A549 (cell line): ENCODE results near the gene SIK3. TPM values are rescaled to one million over a fixed set of nuclear protein-coding genes. Genes with fewer than 3 reads are reported as not detected.

Source experiments
- ATAC-seq, 2 experiments: fragments of 200-7000 bp in 1 of 2; fragments of >200 bp in 1 of 2; cut with Nextera tagmentation in 1 of 2; cut with Tn5 transposase in 1 of 2; 3 replicates each; pipeline versions ENCODE4 v1.8.0 to v1.9.1; 2018 to 2020; ENCODE audit warnings: mild to moderate bottlenecking in 1 of 2, moderate library complexity in 1 of 2
- CTCF ChIA-PET: fragments of 300-600 bp; sonication (Branson Sonifier 250); formaldehyde crosslinking; extraction: SDS; loops from one replicate; lab custom pipeline; 2021; ENCODE audit warnings: antibody characterized with exemption, inconsistent platforms; lab: Yijun Ruan, JAX
- POLR2A ChIA-PET: fragments of 350-600 bp; formaldehyde crosslinking; extraction: SDS; loops from one replicate; lab custom pipeline; 2021; ENCODE audit warnings: antibody characterized with exemption, inconsistent platforms; lab: Yijun Ruan, JAX
- DNase-seq, 2 experiments: peaks; one replicate each; pipeline versions ENCODE4 v3.0.0 to v3.0.0-alpha.2; 2011 to 2016; ENCODE audit warnings: low read depth in 1 of 2, low spot score in 1 of 2
- FAIRE-seq: peaks from 2 replicates; lab custom pipeline; 2011; peaks lifted over from hg19 to GRCh38; lab: Jason Lieb, UNC
- H3K27ac ChIP-seq, 2 experiments: fragments of >200 bp; sonication (Bioruptor Twin); formaldehyde crosslinking; 3 replicates each; pipeline ENCODE4 v1.5.1; 2016 to 2017
- H3K4me1 ChIP-seq: fragments of >200 bp; sonication (Bioruptor Twin); formaldehyde crosslinking; 3 replicates; pipeline ENCODE4 v1.6.1; 2016
- H3K4me2 ChIP-seq: fragments of >200 bp; sonication (Bioruptor Twin); formaldehyde crosslinking; 3 replicates; pipeline ENCODE4 v1.6.1; 2016
- H3K4me3 ChIP-seq: fragments of >200 bp; sonication (Bioruptor Twin); formaldehyde crosslinking; 3 replicates; pipeline ENCODE4 v1.5.1; 2016
- H3K9me3 ChIP-seq: fragments of >200 bp; sonication (Bioruptor Twin); formaldehyde crosslinking; 3 replicates; pipeline ENCODE4 v1.6.1; 2016
- BCL3 ChIP-seq: fragments of >200 bp; sonication (Bioruptor Twin); formaldehyde crosslinking; IDR thresholded peaks from 3 replicates; pipeline ENCODE4 v1.6.1; 2016
- BHLHE40 ChIP-seq: IDR thresholded peaks from 2 replicates; pipeline ENCODE4 v1.6.1; 2012; ENCODE audit warnings: low read depth, low read length, inconsistent platforms
- CHD2 ChIP-seq: fragments of 150-350 bp; IDR thresholded peaks from 2 replicates; pipeline ENCODE4 v1.6.1; 2014; ENCODE audit warnings: low read length; ENCODE audit not compliant: partially characterized antibody
- EHMT2 ChIP-seq: fragments of 200-600 bp; sonication (generic); IDR thresholded peaks from 2 replicates; pipeline ENCODE4 v1.6.1; 2016; ENCODE audit warnings: antibody characterized with exemption, low read depth, mild to moderate bottlenecking, moderate library complexity
- FOXS1 ChIP-seq: fragments of 250-450 bp; sonication (Bioruptor Pico); IDR thresholded peaks from 2 replicates; pipeline ENCODE4 v1.5.0; 2020; ENCODE audit warnings: mild to moderate bottlenecking, moderate library complexity
- HMGXB4 ChIP-seq: fragments of 250-450 bp; sonication (Bioruptor Pico); IDR thresholded peaks from 2 replicates; pipeline ENCODE4 v1.5.0; 2021; ENCODE audit warnings: mild to moderate bottlenecking, moderate library complexity, borderline replicate concordance
- HOXA7 ChIP-seq: fragments of 250-450 bp; sonication (Bioruptor Pico); IDR thresholded peaks from 2 replicates; pipeline ENCODE4 v1.5.0; 2020; ENCODE audit warnings: mild to moderate bottlenecking, moderate library complexity
- HOXB5 ChIP-seq: fragments of 250-450 bp; sonication (Bioruptor Pico); IDR thresholded peaks from 2 replicates; pipeline ENCODE4 v1.5.0; 2020; ENCODE audit warnings: mild to moderate bottlenecking, moderate library complexity
- MAZ ChIP-seq: fragments of 150-350 bp; IDR thresholded peaks from 2 replicates; pipeline ENCODE4 v1.6.1; 2014; ENCODE audit warnings: antibody characterized with exemption, low read depth, low read length, borderline replicate concordance
- NFE2L2 ChIP-seq: fragments of 150-350 bp; conservative IDR thresholded peaks from 2 replicates; pipeline ENCODE4 v1.6.1; 2014; ENCODE audit warnings: low read length
- NPAS2 ChIP-seq: fragments of 250-450 bp; sonication (Bioruptor Pico); IDR thresholded peaks from 2 replicates; pipeline ENCODE4 v1.8.0; 2022; ENCODE audit warnings: mild to moderate bottlenecking, moderate library complexity, borderline replicate concordance
- POLR2A ChIP-seq: IDR thresholded peaks from 2 replicates; pipeline ENCODE4 v1.6.1; 2012; ENCODE audit warnings: mild to moderate bottlenecking, low read length
- RAD21 ChIP-seq, 2 experiments: fragments of >200 bp in 1 of 2; sonication (Bioruptor Twin) in 1 of 2; formaldehyde crosslinking in 1 of 2; IDR thresholded peaks in 1 of 2; conservative IDR thresholded peaks in 1 of 2; 2 replicates in 1 of 2; 3 replicates in 1 of 2; pipeline ENCODE4 v1.6.1; 2012 to 2018; ENCODE audit warnings: inconsistent platforms in 1 of 2
- SREBF2 ChIP-seq: fragments of 450-650 bp; IDR thresholded peaks from 2 replicates; pipeline ENCODE4 v1.6.1; 2014; ENCODE audit warnings: mild to moderate bottlenecking, moderate library complexity
- TP53 ChIP-seq: fragments of 250-450 bp; sonication (Bioruptor Pico); IDR thresholded peaks from 2 replicates; pipeline ENCODE4 v1.5.0; 2021; ENCODE audit warnings: mild to moderate bottlenecking, moderate library complexity
- ZNF302 ChIP-seq: fragments of 250-450 bp; sonication (Bioruptor Pico); IDR thresholded peaks from 2 replicates; pipeline ENCODE4 v1.9.0; 2021; ENCODE audit warnings: inconsistent platforms, mild to moderate bottlenecking, moderate library complexity
- WGBS: methylation state at CpG from one replicate; pipeline ENCODE4 v1.1.6; 2017; ENCODE audit errors: missing lambda C conversion rate; 5-methylcytosine and 5-hydroxymethylcytosine counted together
- polyA plus RNA-seq, 4 experiments: library from polyadenylated mRNA; depleted of rRNA in 3 of 4; stranded (reverse); fragments of >200 nt; fragmentation: RNase III in 1 of 4; extraction: RNeasy Plus Mini Kit Qiagen cat#74134 plus additional on column Dnase treatment in 1 of 4; gene quantifications; 2 replicates in 3 of 4; 3 replicates in 1 of 4; pipeline ENCODE4 v1.2.3, GENCODE V29; 2011 to 2017
- TF ChIP-seq, protein P1 (sequence below): fragments of 250-450 bp; sonication (Bioruptor Pico); IDR thresholded peaks from 2 replicates; pipeline ENCODE4 v1.5.0; 2020; ENCODE audit warnings: low read depth, mild to moderate bottlenecking, moderate library complexity
- TF ChIP-seq, protein P2 (sequence below): IDR thresholded peaks from 2 replicates; pipeline ENCODE4 v1.6.1; 2012; ENCODE audit warnings: low read depth, borderline replicate concordance
- TF ChIP-seq, protein P3 (sequence below): fragments of >200 bp; sonication (Bioruptor Twin); formaldehyde crosslinking; IDR thresholded peaks from 3 replicates; pipeline ENCODE4 v1.5.1; 2016

SIK3 gene
- polyA plus RNA-seq, 2 of the 4 experiments (the other 2 are of a cell fraction): 8.2 to 9.0 TPM

GRCh38 chr11:116910847-116911246, 187.4 kb downstream of the SIK3 start:
- ATAC-seq: no peak
- ChIA-PET CTCF (no interaction called here), POLR2A (no interaction called here)
- peaks cover 31% of the 10 kb centered on the region; the same call in 2 of the 3 replicates for H3K4me1 ChIP-seq
- no peaks in the 10 kb centered on the region for H3K9me3 ChIP-seq
- no peak for TF ChIP-seq POLR2A
- TF ChIP-seq TP53 (CRISPR knock-in tag): no peak
- no peak for TF ChIP-seq HOXB5 (CRISPR knock-in tag)
- TF ChIP-seq CHD2: no peak
- no peak for TF ChIP-seq RAD21 (conservative IDR thresholded peaks at IDR 0.05 in 1 of 2, IDR thresholded peaks at IDR 0.05 in 1 of 2)
- TF ChIP-seq, protein P1, sequence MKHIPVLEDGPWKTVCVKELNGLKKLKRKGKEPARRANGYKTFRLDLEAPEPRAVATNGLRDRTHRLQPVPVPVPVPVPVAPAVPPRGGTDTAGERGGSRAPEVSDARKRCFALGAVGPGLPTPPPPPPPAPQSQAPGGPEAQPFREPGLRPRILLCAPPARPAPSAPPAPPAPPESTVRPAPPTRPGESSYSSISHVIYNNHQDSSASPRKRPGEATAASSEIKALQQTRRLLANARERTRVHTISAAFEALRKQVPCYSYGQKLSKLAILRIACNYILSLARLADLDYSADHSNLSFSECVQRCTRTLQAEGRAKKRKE: no peak
- TF ChIP-seq, protein P2, sequence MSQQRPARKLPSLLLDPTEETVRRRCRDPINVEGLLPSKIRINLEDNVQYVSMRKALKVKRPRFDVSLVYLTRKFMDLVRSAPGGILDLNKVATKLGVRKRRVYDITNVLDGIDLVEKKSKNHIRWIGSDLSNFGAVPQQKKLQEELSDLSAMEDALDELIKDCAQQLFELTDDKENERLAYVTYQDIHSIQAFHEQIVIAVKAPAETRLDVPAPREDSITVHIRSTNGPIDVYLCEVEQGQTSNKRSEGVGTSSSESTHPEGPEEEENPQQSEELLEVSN: no peak
- TF ChIP-seq SREBF2: no peak
- TF ChIP-seq HMGXB4 (CRISPR knock-in tag): no peak
- TF ChIP-seq BCL3: no peak
- no peak for TF ChIP-seq MAZ
- TF ChIP-seq, protein P3, sequence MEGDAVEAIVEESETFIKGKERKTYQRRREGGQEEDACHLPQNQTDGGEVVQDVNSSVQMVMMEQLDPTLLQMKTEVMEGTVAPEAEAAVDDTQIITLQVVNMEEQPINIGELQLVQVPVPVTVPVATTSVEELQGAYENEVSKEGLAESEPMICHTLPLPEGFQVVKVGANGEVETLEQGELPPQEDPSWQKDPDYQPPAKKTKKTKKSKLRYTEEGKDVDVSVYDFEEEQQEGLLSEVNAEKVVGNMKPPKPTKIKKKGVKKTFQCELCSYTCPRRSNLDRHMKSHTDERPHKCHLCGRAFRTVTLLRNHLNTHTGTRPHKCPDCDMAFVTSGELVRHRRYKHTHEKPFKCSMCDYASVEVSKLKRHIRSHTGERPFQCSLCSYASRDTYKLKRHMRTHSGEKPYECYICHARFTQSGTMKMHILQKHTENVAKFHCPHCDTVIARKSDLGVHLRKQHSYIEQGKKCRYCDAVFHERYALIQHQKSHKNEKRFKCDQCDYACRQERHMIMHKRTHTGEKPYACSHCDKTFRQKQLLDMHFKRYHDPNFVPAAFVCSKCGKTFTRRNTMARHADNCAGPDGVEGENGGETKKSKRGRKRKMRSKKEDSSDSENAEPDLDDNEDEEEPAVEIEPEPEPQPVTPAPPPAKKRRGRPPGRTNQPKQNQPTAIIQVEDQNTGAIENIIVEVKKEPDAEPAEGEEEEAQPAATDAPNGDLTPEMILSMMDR: no peak
- no peak for TF ChIP-seq HOXA7 (CRISPR knock-in tag)
- TF ChIP-seq ZNF302 (CRISPR knock-in tag): no peak
- no peak for TF ChIP-seq FOXS1 (CRISPR knock-in tag)
- H3K27ac ChIP-seq: no peak overlapping the region
- H3K4me3 ChIP-seq: no peak overlapping the region
- FAIRE-seq: peak; percentile 49
- WGBS: 79% methylated on average over 4 of the region's 4 CpGs
- DNase-seq: no peak
- no peak overlapping the region for H3K4me2 ChIP-seq

DNA sequence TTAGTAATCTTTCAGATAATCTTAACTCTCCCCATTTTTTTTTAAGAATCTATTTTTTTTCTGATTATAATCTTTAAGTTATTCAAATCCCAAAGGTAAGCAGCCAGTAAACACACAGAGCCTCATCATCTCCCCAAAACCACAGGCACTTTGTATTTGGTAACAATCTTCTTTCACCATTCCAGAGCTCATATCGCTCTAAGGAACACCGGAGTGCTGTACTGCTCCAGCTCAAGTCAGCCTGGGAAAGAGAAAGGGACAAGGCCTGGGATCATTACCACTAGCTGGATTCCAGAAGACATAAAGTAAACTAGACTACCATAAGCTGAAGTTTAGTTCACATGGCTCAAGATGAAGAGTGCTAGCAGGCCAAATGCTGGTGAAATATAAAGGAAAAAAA, 187.8 kb downstream of the SIK3 start:
- TF ChIP-seq NFE2L2 (no peak), NPAS2 (CRISPR knock-in tag) (no peak), RAD21 (conservative IDR thresholded peaks at IDR 0.05 in 1 of 2, IDR thresholded peaks at IDR 0.05 in 1 of 2) (no peak), BHLHE40 (no peak), EHMT2 (no peak)
- TF ChIP-seq, all 56 proteins: peak for 0
- peaks cover 31% of the 10 kb centered on the region; the same call in 2 of the 3 replicates for H3K4me1 ChIP-seq
- WGBS: 97% methylated on average over 2 of the region's 2 CpGs
- ChIA-PET POLR2A (no interaction called here), CTCF (no interaction called here)
- H3K4me2 ChIP-seq: no peak overlapping the region
- FAIRE-seq: no peak
- H3K4me3 ChIP-seq: no peak overlapping the region
- ATAC-seq: no peak
- no peak for DNase-seq
- no peaks in the 10 kb centered on the region for H3K9me3 ChIP-seq
- no peak overlapping the region for H3K27ac ChIP-seq
